Measurements from ENCODE around the gene COL16A1.

Gene COL16A1

DNA sequence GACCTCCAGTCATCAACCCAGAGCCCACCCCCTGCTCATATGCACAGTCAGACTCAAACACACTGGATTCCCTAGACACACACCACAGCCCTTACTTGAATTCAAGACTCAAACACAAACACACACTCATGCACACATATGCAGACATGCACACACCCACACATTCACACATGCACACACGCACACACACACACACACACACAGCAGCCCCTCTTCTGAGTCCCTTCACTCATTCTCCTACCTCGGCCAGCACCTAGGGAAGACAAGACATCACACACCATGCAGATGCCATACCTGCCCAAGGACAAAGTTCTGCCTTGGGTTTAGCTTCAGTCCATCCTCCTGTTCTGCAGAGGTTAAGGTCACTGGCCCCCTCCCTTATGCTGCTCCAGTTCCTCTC is 87.9 kb downstream of the COL16A1 start:
- no peak overlapping the region for H3K4me3 ChIP-seq (ENCODE audit: low read depth, low read length)
- no peak overlapping the region for H3K27ac ChIP-seq (ENCODE audit: low read depth, low read length)
- no peaks in the 10 kb centered on the region for H3K79me2 ChIP-seq (ENCODE audit: control insufficient read depth, insufficient read depth, low read length, unreplicated experiment)

DNA sequence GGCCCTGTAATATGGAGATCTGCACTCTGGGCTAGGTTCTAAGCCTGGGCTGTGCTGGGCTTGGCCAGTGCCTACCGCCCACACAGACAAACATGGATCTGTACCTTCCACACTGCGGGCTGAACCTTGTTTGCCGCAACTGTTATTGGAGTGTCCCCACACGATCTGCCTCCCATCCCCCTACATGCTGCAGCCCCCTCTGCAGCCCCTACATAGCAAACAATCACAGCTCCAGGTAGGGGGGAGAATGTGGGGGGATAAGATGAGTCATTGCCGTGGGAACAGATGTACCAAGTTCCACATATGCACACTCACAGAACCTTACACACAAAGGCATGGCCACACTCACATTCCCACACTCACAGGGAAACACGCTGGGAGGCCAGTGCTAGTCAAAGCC is 88.4 kb downstream of the COL16A1 start:
- Histone ChIP-seq H3K4me3 (ENCODE audit: low read depth, low read length) (no peak overlapping the region), H3K36me3 (ENCODE audit: insufficient read depth, low read length) (no peaks in the 10 kb centered on the region), H3K4me1 (ENCODE audit: control insufficient read depth, insufficient read depth, low read length, unreplicated experiment) (peaks cover 4% of the 10 kb centered on the region), H3K79me2 (ENCODE audit: control insufficient read depth, insufficient read depth, low read length, unreplicated experiment) (no peaks in the 10 kb centered on the region), H3K27ac (ENCODE audit: low read depth, low read length) (no peak overlapping the region), H3K27me3 (ENCODE audit: insufficient read depth, low read length) (peaks cover 23% of the 10 kb centered on the region), H2AFZ (ENCODE audit: low read length, unreplicated experiment) (no peak overlapping the region)

More for the DNA sequence above, 87.9 kb downstream of the COL16A1 start:
- Histone ChIP-seq H2AFZ (ENCODE audit: low read length, unreplicated experiment) (no peak overlapping the region), H3K4me1 (ENCODE audit: control insufficient read depth, insufficient read depth, low read length, unreplicated experiment) (peaks cover 4% of the 10 kb centered on the region), H3K36me3 (ENCODE audit: insufficient read depth, low read length) (no peaks in the 10 kb centered on the region), H3K27me3 (ENCODE audit: insufficient read depth, low read length) (peaks cover 23% of the 10 kb centered on the region)

DNA sequence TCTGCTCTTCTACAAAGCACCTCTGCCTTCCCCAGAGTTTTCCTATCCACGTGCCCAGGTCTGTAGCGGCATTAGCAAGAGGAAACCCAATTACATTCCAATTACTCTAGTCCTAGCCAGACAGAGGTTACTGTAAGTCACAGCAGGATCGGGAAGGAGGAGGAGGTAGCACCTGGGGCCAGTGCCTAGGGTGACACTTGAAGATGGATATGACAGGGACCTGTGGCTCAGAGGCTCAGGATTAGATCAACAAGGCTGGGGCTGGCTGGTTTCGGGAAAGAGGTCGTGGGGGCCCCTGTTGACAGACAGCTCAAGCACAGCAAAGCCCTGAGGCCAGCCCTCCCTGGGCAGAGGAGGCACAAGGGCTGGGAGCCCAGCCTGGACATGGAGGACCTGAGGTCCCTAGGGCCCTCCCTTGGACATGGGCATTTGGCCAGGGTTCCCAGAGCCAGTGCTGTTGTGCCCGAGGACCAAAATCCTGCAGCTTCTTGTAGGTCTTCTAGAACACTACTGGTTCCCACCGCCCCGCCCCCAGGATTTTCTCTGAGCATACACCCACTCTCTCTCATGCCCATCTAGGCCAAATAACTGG is 89.3 kb downstream of the COL16A1 start:
- H2AFZ ChIP-seq (ENCODE audit: low read length, unreplicated experiment): no peak overlapping the region
- H3K36me3 ChIP-seq (ENCODE audit: insufficient read depth, low read length): no peaks in the 10 kb centered on the region
- H3K4me3 ChIP-seq (ENCODE audit: low read depth, low read length): no peak overlapping the region
- H3K27me3 ChIP-seq (ENCODE audit: insufficient read depth, low read length): peaks cover 23% of the 10 kb centered on the region
- H3K27ac ChIP-seq (ENCODE audit: low read depth, low read length): no peak overlapping the region
- no peaks in the 10 kb centered on the region for H3K79me2 ChIP-seq (ENCODE audit: control insufficient read depth, insufficient read depth, low read length, unreplicated experiment)
- H3K4me1 ChIP-seq (ENCODE audit: control insufficient read depth, insufficient read depth, low read length, unreplicated experiment): peaks cover 4% of the 10 kb centered on the region

DNA sequence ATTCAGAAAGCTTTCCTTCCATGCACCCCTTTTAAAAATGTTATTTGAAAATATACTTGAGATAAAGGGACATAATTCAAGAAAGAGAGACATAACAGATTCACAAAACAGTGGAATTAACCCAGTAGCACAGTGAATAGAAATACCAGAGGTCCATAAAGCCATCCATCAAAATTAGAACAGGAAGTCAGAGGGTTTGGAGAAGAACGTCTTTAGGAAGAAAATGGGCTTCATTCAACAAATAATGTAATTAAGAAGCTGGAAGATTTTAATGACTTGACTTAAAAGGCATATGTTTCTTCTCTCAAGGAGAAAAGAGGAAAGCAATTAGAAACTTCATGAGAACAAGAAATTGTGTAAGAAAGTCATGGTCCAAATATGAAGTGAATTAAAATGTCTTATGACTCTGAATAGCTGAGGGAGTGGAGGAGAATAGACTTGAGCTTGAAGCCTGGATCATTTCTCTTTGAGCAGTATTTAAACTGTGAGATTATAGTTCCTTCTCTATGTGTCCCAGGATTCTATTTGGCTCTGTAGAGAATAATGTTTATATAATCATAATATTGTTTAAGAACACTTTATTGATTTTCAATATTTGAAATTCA is 94.2 kb downstream of the COL16A1 start:
- no peak overlapping the region for H3K27ac ChIP-seq (ENCODE audit: low read depth, low read length)
- no peaks in the 10 kb centered on the region for H3K27me3 ChIP-seq (ENCODE audit: insufficient read depth, low read length)
- no peaks in the 10 kb centered on the region for H3K79me2 ChIP-seq (ENCODE audit: control insufficient read depth, insufficient read depth, low read length, unreplicated experiment)
- peaks cover 4% of the 10 kb centered on the region for H3K4me1 ChIP-seq (ENCODE audit: control insufficient read depth, insufficient read depth, low read length, unreplicated experiment)
- H3K4me3 ChIP-seq (ENCODE audit: low read depth, low read length): no peak overlapping the region
- H2AFZ ChIP-seq (ENCODE audit: low read length, unreplicated experiment): no peak overlapping the region
- no peaks in the 10 kb centered on the region for H3K36me3 ChIP-seq (ENCODE audit: insufficient read depth, low read length)

DNA sequence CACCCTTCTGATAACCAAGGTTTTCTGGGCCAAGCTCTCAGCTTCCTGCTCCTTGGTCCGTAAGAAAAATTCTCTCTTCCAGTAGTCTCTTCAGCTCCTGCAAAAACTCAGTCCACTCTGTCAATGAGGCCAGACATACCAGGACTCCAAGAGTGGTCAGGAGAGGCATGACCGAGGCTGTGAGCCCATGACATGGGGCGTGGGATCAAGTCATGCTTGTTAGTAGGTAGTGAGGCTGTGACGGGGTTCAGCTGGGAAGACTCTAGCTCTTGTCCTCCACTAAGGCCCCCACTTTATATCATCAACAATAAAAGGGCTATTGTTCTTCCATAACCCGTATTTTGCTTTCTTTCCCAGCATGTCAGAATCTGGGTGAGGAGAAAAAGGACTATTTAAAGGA is 96.5 kb downstream of the COL16A1 start:
- Histone ChIP-seq H3K27ac (ENCODE audit: low read depth, low read length) (no peak overlapping the region), H3K79me2 (ENCODE audit: control insufficient read depth, insufficient read depth, low read length, unreplicated experiment) (no peaks in the 10 kb centered on the region), H3K27me3 (ENCODE audit: insufficient read depth, low read length) (no peaks in the 10 kb centered on the region), H2AFZ (ENCODE audit: low read length, unreplicated experiment) (no peak overlapping the region), H3K36me3 (ENCODE audit: insufficient read depth, low read length) (no peaks in the 10 kb centered on the region), H3K4me1 (ENCODE audit: control insufficient read depth, insufficient read depth, low read length, unreplicated experiment) (no peaks in the 10 kb centered on the region), H3K4me3 (ENCODE audit: low read depth, low read length) (no peak overlapping the region)

DNA sequence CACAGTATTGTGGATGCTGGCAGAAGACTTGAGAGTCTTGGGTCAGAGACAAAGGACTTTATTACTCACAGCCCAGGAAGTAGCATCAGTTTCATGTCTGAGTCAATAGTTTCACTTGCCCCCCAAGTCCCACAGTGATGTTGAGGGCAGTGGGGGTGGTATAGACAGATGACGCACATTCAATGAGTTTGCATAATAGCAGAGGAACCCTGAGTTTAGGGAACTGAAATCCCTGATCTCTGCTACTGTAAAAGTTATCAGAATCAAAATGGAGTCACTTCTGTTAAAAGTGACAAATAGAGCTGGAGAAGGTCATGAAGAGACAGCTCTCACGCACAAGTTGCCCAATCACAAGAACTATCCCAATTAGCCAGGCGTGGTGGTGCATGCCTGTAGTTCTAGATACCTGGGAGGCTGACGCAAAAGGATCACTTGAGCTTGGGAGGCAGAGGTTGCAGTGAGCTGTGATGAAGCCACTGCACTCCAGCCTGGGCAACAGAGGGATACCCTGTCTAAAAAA is 97.8 kb downstream of the COL16A1 start:
- Histone ChIP-seq H3K4me1 (ENCODE audit: control insufficient read depth, insufficient read depth, low read length, unreplicated experiment) (no peaks in the 10 kb centered on the region), H2AFZ (ENCODE audit: low read length, unreplicated experiment) (no peak overlapping the region), H3K4me3 (ENCODE audit: low read depth, low read length) (no peak overlapping the region), H3K27me3 (ENCODE audit: insufficient read depth, low read length) (no peaks in the 10 kb centered on the region), H3K27ac (ENCODE audit: low read depth, low read length) (no peak overlapping the region; the same call in 1 of the 2 replicates), H3K79me2 (ENCODE audit: control insufficient read depth, insufficient read depth, low read length, unreplicated experiment) (no peaks in the 10 kb centered on the region), H3K36me3 (ENCODE audit: insufficient read depth, low read length) (no peaks in the 10 kb centered on the region)

Measured in ACC112 (cell line).